ENCODE measurements around the gene DGKZ. TPM values are rescaled to one million over a fixed set of nuclear protein-coding genes. Genes with fewer than 3 reads are reported as not detected.
A peak's percentile ranks its signal among the peaks of the same experiment; 100 is the strongest.

DGKZ gene
- total RNA-seq, 1 experiment from 2014 or later = 190 TPM

DNA sequence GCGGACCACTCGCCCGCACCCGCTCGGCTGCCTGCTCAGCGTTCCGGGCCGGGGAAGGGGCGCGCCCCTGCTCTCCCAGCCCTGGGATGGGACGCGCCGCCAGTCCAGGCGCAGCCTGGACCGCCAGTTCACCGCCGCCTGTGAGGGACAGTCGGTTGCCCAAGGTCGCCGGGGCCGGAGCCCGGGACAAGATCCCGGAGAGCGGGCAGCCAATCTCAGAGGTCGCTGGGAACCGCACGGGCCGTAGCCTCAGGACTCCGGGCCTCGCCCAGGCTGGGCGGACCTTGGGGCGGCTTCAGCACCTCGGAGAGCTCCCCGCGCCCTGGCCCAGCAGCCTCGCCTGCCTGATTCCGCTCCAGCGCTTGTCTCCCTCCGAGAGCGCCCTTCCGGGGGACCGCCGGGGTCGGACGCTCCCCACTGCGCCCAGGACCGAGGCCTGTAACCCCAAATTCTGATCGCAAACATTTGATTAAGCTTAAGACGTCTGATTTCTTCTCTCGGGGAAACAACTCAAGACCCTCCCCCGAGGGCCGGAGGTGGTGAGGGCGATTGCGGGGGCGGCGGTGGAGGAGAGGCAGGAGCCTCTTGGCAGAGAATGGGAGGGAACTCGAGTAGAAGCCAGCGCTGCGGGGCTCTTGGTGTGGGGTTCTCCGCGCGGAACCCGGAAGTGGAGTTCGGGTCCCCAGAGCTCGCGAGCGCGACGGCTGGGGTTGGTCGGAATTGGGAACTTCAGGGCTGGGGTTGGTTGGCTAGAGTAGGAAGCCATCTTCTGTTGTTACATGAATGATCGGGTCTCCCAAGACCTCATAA lies 45.4 kb downstream of the DGKZ start:
- DNase-seq (ENCODE audit: low spot score) = peak; percentile 88

DNA sequence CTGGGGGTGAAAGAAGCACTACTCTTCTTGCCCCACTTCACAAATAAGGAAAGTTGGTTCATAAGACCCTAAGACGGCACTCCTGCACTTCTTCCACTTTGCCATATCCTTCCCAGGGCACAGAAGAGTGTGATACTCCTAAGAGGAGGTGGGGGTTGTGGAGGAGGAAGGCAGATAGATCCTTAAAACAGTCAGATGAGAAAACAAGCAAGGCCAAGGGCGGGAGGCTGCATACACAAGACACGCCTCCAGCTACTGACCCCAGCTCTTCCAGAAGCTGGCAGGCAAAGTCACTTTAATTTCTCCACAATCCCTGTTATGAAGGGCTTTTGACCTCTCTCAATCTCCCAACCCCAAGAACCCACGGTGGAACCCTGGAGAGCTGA lies 46.0 kb downstream of the DGKZ start:
- no peak for DNase-seq (ENCODE audit: low spot score)

DNA sequence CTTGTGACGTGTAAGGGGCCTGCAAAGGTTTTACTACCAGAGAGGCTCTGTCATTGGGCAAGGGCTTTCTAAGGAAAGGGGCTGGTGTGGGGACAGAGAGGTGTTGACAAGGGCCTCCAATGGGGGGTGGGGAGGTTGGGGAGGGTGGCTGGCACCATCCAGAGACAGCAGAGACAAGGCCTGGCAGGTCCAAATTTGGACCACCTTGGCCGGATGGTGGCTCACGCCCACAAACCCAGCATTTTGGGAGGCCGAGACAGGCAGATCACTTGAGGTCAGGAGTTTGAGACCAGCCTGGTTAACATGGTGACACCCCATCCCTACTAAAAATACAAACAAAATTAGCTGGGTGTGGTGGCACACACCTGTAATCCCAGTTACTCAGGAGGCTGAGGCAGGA lies 46.5 kb downstream of the DGKZ start:
- no peak for DNase-seq (ENCODE audit: low spot score)

DNA sequence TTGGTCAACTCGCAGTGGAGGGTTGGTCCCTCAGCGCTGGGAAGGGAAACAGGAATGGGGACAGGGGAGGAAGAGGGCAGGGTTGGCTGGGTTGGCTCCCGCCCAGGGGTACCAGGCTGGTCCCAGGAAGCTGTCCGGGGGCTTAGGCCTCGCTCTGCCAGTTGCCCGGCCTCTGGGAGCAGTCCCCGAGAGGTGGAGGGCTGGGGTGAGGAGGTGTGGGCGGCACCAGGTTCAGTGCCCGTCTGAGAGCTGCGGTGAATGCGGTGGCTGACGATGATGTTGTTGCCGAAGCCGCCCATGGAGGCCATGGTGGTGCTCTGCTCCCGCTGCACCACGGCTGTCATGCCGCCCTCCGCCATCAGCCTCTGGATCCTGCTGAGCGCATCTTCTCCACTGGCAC lies 50.3 kb downstream of the DGKZ start:
- no peak for DNase-seq (ENCODE audit: low spot score)

DNA sequence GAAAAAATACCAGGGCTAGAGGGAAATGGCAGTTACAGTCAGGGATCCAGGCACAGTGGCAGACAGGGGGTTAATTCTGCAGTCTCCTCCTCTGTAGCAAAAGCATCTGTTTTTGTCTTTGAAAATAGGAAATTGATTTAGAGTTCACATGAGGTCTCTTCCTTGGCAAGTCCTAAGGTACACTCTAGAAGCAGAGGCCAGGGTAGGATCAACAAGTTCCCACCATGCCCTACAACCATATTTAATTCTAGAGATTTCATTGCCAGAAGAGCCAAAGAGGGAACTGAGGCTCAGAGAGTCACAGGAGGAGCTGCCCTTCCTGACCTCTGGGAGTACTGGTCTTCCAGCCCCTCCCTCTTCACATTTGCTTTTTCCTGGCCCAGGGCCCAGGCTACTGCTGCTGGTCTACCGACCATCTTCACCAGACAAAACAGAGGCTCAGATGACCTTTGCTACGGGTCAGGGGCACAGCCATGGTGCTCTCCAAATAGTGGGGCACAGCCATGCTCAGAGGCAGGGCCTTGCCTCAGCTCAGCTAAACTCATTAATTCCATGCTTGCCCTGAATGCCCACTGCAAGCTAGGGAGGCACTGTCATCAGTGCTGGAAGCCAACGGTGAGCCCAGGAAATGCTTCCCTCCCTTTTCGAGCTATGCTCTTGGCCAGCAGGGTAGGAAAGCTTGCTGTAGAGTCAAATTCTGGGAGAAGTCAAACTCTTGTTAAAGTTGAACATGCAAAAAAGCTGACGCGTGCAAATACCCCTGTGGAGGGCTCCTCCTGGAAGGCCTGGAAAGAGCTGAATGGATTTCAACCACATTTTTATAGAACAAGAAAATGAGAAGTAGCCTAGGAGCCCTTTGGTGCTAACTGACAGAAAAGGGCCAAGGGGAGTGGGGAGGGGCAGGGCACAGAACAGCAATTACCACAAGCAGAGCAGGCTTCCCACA lies 56.0 kb downstream of the DGKZ start:
- no peak for DNase-seq (ENCODE audit: low spot score)

DNA sequence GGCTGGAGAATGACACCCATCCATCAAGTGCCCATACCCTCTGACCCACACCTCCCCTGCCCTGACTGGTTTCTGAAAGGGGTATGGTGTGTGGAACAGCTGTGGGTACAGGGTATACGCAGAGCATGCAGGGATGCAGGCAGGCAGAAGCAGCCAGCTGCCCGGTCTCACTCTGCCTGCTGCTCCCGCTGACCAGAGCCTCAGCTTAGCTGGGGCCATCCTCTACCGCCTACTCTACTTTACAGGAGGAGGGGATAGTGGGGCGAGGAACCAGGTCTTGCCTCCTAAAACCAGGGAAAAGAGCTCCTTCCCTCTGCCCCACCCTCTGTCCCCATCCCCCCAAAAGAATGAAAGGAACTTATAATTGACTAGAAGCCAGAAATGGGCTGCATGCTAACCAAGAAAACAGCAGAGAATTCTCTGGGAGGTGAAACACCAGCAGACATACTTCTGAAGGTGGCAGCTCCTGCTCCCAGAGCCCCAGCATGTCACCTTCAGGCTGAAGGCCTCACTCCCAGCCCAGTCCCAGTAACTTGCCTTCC lies 57.3 kb downstream of the DGKZ start:
- no peak for DNase-seq (ENCODE audit: low spot score)

DNA sequence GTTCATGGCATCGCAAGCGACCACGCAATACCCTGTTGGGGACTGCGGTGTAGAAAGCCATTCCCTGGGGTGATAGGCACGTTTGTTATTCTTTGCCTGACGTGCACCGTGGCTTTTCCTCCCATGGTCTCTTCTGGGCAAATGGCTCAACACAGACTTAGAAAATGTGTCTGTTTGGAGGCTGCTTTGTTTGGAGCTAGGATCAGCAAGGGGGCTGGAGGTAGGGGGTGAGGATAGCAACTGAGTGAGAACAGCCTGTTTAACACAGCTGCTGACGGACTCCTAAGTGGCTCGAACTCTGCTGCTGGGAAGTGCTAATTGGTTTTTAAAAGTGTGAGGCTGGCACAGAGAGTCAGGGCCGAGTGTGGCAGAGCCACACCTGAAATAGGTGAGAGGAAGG lies 60.4 kb downstream of the DGKZ start:
- DNase-seq (ENCODE audit: low spot score) = no peak

DNA sequence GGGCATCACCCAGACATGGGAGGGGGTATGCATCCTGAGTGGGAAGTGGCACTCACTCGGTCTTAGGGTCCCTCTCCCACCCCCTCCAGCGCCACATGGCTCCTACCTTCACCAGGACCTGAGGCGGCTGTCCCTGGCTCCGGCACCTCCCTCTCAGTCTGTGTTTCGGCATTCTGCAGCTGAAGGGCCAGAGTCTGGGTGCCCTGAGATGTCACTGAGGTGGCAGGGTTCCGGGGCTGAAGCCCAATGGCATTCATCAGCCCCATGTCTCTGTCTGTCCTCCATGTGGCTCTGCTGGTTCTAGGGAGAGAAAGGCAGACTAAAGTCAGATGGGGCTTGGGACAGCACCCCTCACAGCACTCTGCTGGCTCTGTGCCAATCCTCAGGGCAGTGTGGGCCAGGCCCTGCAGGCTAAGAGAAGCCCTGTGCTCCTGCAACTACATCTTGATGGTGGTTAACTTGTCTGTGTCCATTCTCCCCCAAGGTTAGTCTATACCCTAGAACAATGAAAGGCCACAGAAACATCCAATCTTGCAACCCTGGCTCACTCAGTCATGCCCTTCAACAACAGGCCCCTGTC lies 61.2 kb downstream of the DGKZ start:
- DNase-seq (ENCODE audit: low spot score) = no peak

DNA sequence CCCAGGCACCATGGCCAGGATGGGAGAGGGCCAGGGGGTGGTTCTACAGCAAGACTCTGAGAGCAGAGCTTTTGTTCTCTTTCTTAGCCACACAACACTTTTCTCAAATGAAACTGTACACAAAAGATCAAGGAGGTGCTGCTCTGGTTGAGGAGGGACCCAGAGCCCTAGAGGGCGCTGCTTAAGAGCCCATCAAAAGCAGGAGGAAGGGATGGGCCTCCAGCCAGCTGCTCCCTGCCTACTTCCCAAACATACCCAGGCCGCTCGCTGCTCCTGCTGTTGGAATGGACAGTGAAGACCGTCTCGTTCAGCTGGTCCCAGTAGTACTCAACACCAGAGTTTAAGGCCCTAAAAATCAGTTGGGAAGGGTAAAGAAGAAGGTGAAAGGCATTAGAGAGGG lies 62.8 kb downstream of the DGKZ start:
- DNase-seq (ENCODE audit: low spot score) = peak; percentile 25

DNA sequence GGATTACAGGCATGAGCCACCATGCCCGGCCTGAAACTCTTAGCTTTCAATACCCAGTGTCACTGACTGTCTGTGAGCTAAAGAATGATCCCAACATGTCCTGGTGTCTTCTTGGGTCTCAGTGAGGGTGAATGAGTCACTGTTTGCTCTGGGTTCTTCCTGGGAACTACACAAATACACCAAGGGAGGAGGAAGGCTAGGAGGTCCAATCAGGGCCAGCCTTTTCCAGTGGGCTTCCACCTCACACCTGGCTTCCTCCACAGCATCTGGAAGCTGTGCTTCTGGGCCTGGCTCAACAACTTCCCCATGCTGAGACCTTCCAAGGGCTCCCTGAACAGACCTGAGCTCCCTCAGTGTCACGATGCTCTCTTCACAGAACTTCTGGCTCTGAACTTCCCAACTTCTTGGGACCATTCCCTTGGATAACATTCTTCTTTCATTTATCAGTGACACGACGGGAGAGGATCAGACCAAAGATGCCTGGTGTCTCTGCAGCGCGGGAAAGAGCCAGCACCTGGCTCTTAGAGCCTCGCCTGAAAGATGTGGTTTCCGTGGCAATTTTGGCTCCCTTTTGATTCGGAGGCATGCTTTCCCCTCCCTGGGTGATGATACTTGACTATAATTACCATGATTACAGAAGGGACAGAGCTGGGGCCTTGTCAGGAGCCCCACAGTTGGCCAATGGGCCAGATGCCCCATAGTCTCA lies 66.7 kb downstream of the DGKZ start:
- DNase-seq (ENCODE audit: low spot score) = peak; percentile 81

DNA sequence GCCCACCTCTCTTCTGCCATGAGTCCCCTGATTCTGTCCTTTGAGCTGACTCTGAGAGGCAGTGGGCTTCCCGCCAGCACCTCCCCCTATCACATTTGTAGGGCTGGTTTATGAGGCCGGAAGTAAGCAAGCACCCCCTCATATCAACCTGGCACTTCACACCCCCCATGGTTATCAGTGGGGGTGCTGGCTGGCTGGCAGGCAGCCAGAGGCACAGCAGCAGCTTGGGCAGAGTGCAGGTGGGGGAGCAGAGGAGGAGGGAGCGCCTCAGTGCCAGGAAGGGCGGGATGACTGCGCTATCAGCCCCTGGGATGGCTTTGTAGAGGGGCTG lies 67.2 kb downstream of the DGKZ start:
- DNase-seq (ENCODE audit: low spot score) = no peak

DNA sequence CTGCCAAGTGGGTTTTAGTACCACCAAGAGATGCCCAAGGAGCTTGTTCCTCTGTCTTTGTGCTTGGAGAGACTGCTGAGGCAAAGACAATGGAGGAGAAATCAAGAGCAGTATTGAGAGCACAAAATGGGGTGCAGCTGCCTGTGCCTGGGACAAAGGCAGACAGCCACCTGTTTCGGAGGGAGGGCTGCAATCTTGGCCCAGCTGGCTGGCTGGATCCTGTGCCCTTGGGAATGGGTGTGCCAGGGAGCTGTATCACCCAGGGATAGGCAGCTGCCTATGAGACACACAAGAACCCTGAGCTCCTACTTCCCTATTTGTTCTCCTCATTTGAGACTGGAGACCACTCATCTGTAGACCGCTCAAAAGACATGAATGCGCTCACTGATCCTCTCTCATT lies 67.6 kb downstream of the DGKZ start:
- DNase-seq (ENCODE audit: low spot score) = no peak

DNA sequence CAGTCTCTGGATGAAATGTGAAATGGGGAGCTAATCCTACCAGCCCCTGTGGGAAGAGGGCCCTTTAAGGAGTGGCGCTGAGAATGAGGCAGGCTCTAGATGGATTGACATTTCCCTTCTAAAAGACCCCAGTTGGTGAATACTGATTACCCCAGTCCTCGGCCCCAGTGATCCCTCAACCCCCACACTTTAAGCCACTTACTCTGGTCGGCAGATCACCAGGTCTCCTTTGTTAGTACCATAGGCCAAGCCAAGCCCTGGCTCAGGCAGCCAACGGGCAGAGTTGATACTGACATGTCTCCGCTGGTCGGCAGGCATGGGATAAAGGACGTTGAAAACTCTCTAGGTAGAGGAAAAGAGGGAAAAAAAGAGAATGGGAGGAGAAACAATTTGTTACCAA lies 70.4 kb downstream of the DGKZ start:
- DNase-seq (ENCODE audit: low spot score) = no peak

DNA sequence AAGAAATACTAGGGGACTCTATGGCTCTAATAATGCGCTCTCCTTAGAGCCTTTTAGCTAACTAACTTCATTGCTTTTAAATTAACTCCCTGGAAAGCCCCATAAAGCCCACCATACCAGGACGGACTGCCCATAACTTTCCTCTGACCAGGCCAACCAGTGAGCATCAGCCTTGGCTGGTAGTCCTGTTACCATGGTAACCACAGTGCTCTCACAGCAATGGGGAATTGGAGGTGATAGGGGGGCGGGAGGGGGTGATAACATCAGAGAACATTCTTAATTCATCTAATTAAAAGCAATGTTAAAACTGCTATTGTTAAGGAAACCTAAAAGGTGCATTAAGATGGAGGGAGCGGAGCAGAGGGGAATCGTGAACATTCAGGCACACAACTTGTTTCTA lies 71.5 kb downstream of the DGKZ start:
- no peak for DNase-seq (ENCODE audit: low spot score)

DNA sequence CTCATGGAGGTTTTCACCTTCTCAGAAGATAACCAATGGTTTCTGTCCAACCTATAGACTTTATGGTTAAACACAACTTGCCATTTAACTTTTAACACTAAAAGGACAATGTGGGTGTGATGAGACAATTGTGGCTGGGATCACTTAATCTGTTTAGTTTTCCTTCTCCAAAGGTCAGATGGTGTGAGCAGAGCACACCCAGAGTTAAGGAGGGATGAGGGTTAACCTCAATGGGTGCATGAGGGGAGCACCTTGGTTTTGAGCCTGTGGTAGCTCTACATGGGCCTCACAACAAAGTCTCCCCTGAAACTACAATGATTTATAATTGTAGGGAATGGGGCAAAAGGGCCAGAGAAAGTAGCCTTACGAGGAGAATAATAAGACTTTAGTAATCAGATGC lies 73.2 kb downstream of the DGKZ start:
- DNase-seq (ENCODE audit: low spot score) = no peak

DNA sequence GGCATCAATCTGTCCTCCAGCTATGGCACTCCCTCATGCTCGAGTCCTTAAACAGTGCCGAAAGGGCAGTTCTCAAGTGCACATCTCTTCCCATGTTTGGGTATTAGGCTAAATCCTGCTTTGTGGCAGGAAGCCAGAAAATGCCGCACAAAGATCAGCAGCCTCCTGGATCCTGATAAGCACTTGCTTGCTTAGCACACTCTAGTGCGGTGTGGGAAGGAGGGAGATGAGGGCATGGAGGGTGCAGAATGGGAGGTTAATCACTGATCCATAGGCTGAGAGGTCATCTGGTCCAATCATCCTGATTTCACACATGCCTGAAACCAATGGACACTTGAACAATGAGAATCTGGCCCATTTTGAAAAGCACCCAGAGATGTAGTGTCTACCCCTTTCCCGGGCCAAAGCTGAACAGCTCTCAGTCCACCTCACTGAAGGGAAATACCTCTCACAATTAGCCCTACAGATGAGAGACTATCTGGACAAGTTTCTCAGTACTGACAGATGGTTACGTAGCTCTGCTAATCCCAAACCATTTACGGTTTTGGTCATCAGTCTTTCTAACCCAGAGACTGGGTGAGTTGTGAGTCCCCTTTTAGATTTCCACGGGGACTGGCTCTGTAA lies 74.1 kb downstream of the DGKZ start:
- DNase-seq (ENCODE audit: low spot score) = no peak

DNA sequence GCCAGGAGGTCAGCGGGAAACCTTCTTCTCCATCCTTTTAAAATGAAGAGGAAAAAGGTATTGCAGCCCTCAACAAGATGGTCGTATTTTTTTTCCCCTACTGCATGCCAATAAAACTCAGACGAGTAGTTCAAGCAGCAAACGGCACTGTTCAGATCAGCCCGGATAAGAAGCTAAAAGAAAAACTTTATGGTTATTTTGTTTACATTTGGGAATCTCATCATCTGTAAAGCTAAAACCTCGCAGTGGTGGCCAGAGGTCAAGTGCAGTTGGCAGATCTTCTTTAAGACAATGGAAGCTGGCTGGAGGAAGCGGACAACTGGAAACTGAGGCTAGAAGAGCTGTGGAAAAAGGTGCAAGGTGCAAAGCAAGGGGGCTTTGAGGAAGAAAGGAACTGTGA lies 75.3 kb downstream of the DGKZ start:
- no peak for DNase-seq (ENCODE audit: low spot score)

DNA sequence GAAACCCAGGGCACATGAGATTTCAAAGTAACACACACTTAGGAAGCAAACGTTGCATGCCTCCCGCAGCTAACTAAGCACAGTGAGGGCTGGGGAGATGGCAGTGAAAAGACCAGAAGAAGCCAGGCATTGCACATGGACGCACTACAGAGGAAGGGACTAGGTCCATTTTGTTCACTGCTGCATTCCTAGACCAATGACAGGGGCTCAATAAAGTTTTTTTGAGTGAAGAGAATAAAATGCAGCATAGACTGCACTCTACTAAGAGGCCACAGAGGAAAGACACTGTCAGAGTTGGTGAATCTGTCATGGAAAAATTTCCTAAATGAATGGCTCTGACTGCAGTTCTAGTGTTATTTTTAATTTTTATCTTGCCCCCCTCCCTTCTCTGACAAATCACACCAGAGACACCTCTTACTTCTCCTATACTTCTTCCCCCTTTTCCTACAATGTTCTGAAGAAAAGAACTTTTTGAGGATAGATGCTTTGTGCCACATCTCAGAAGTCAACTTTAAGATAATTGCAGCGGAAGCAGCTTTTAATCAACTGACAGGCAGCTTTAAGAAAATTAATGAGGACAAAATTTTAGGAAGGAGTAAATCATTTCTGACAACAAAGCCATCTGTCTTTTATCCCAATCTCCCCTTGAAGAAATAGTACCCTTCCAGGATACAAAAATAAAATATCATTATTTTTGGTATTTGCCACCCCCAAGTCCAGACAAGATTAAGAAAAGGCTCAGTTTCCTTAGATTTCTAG lies 79.1 kb downstream of the DGKZ start:
- no peak for DNase-seq (ENCODE audit: low spot score)

DNA sequence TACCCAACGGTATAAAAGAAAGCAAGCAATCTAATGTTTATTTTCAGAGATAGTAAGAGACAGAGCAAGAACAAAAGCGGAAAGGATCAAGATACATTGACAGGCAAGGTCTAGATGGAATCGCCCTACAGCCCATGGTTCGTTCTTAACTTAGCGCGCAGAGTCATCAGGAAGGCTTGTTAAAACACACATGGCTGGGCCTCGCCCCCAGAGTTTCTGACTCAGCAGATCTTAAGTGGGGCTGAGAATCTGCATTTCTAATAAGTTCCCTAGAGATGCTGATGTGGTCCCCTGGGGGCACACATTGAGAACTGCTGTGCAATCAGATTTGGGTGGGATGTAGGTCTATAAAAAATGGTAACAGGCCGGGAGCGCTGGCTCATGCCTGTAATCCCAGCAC lies 80.1 kb downstream of the DGKZ start:
- DNase-seq (ENCODE audit: low spot score) = no peak

DNA sequence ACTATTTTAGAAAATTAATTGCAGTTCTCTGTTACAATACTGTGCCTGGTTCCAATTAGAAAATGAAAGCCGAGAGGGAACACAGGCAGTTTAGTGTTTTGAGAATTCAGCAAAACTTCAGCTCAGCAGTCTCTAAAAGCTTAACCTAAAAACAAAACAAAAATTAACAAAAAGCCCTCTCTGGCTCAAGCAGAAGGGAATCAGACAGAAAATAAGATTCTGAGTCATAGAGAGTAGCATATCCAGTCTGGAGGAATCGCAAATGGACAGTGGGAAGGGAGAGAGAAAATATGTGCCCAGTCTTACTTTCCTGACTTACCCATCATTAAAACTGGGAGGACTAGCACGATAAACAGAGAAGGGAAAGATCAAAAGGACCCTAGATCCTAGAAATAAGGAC lies 82.5 kb downstream of the DGKZ start:
- DNase-seq (ENCODE audit: low spot score) = no peak
